ENCODE results near the gene STK32B.

DNA sequence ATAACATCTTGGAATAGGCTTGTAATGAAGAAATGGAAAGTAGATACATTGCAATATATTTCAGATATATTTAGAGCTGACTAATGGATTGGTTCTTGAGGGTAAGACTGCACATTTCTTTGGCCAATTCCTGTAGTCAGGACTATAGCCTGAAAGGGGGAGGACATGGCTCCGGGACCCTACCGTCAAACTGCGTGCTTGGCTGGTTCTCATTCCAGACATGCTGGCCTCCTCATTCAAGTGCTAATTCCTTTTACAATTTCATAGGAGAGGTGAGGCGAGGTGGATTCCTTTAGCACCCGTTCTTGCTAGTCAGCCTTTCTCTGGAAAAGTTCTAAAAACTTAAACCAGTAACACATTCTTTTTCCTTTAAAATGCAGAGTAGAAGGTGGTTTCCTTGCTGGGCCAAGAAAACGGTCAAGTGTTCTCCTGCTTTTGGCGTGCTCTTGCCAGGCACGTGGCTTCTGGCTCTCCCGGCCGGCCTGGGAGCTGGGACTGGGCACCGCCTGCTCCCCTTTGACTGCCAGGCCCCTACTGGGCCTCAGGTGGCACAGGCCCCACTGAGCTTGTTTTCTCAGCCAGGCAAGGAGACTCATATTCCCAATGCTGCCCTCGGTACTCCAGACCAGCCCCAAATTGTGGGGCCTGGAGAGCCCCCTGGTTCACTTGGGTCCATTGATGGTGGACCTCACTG lies 167.2 kb downstream of the STK32B start:
- no peak for TF ChIP-seq POLR2A (IDR thresholded peaks at IDR 0.05)
- TF ChIP-seq, protein P1, sequence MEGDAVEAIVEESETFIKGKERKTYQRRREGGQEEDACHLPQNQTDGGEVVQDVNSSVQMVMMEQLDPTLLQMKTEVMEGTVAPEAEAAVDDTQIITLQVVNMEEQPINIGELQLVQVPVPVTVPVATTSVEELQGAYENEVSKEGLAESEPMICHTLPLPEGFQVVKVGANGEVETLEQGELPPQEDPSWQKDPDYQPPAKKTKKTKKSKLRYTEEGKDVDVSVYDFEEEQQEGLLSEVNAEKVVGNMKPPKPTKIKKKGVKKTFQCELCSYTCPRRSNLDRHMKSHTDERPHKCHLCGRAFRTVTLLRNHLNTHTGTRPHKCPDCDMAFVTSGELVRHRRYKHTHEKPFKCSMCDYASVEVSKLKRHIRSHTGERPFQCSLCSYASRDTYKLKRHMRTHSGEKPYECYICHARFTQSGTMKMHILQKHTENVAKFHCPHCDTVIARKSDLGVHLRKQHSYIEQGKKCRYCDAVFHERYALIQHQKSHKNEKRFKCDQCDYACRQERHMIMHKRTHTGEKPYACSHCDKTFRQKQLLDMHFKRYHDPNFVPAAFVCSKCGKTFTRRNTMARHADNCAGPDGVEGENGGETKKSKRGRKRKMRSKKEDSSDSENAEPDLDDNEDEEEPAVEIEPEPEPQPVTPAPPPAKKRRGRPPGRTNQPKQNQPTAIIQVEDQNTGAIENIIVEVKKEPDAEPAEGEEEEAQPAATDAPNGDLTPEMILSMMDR (IDR thresholded peaks at IDR 0.05) = no peak
- no peak for TF ChIP-seq POLR2AphosphoS5 (IDR thresholded peaks at IDR 0.05)
